Measurements from ENCODE around the gene EEF2K. TPM values are rescaled to one million over a fixed set of nuclear protein-coding genes. Genes with fewer than 3 reads are reported as not detected.

EEF2K gene
- total RNA-seq, 2 donors from 2014 or later, result 23.6 to 25.1 TPM

- H3K4me3 ChIP-seq, result no peak overlapping the region
- DNase-seq, result no peak
- H3K27me3 ChIP-seq, result no peaks in the 10 kb centered on the region
- peak; percentile 9 for ATAC-seq
- intact Hi-C loops (cut with DNase I), result no loop called here
- H3K36me3 ChIP-seq (replicated peaks in 1 of 2; ENCODE audit: insufficient read depth in 1 of 2, low read depth in 2 of 2), result peaks cover 0 to 6% of the 10 kb centered on the region in 2 donors
- 29 to 33% methylated on average over 6 of the region's 6 CpGs for WGBS, 2 donors
- no peaks in the 10 kb centered on the region for H3K9me3 ChIP-seq
- peaks cover 15% of the 10 kb centered on the region for H3K4me1 ChIP-seq
- H3K27ac ChIP-seq, result peak overlapping the region; percentile 50 to 78 (median 62)
- TF ChIP-seq POLR2A (IDR thresholded peaks at IDR 0.05) (no peak), CTCF (IDR thresholded peaks at IDR 0.05) (no peak)
Measured at GRCh38 chr16:22233037-22233372, 26.9 kb downstream of the EEF2K start.

- Histone ChIP-seq H3K27ac (no peak overlapping the region), H3K4me3 (no peak overlapping the region), H3K4me1 (peaks cover 15% of the 10 kb centered on the region), H3K9me3 (no peaks in the 10 kb centered on the region), H3K27me3 (no peaks in the 10 kb centered on the region), H3K36me3 (replicated peaks in 1 of 2; ENCODE audit: insufficient read depth in 1 of 2, low read depth in 2 of 2) (peaks cover 0 to 2% of the 10 kb centered on the region in 2 donors)
- ATAC-seq, result peak; percentile 25
- intact Hi-C loops (cut with DNase I), result no loop called here
- peak in 3 of 4 donors; percentile 23 to 43 (median 37) for DNase-seq
- TF ChIP-seq CTCF (IDR thresholded peaks at IDR 0.05) (no peak), POLR2A (IDR thresholded peaks at IDR 0.05) (no peak)
- 69 to 74% methylated on average over 9 of the region's 9 CpGs for WGBS, 2 donors
Measured at GRCh38 chr16:22235839-22236745, 30.0 kb downstream of the EEF2K start.

GRCh38 chr16:22239131-22239805 is 33.2 kb downstream of the EEF2K start:
- H3K4me1 ChIP-seq, result no peaks in the 10 kb centered on the region
- TF ChIP-seq CTCF (IDR thresholded peaks at IDR 0.05), result no peak
- no peak for TF ChIP-seq POLR2A (IDR thresholded peaks at IDR 0.05)

GRCh38 chr16:22240023-22240710 is 34.1 kb downstream of the EEF2K start:
- peaks cover 0 to 4% of the 10 kb centered on the region in 2 donors for H3K36me3 ChIP-seq (replicated peaks in 1 of 2; ENCODE audit: insufficient read depth in 1 of 2, low read depth in 2 of 2)
- no peak for TF ChIP-seq CTCF (IDR thresholded peaks at IDR 0.05)
- TF ChIP-seq POLR2A (IDR thresholded peaks at IDR 0.05), result no peak
- 66 to 90% methylated on average over 3 of the region's 3 CpGs for WGBS, 2 donors
- H3K4me3 ChIP-seq, result no peak overlapping the region
- DNase-seq (peak in 1 of 4 donors; percentile 27), ATAC-seq (peak; percentile 36)
- H3K27me3 ChIP-seq, result no peaks in the 10 kb centered on the region
- intact Hi-C loops (cut with DNase I), result no loop called here
- H3K27ac ChIP-seq, result peak overlapping the region in 1 of 4 donors; percentile 62
- H3K4me1 ChIP-seq, result no peaks in the 10 kb centered on the region
- no peaks in the 10 kb centered on the region for H3K9me3 ChIP-seq

More at GRCh38 chr16:22239131-22239805, 33.2 kb downstream of the EEF2K start:
- H3K27me3 ChIP-seq, result no peaks in the 10 kb centered on the region
- H3K4me3 ChIP-seq, result no peak overlapping the region
- H3K9me3 ChIP-seq, result no peaks in the 10 kb centered on the region
- no peak for DNase-seq
- H3K27ac ChIP-seq, result no peak overlapping the region
- no peak for ATAC-seq
- 86 to 91% methylated on average over 13 to 14 of the region's 14 CpGs for WGBS, 2 donors
- intact Hi-C loops (cut with DNase I), result no loop called here
- peaks cover 0 to 2% of the 10 kb centered on the region in 2 donors for H3K36me3 ChIP-seq (replicated peaks in 1 of 2; ENCODE audit: insufficient read depth in 1 of 2, low read depth in 2 of 2)

Data from body of pancreas (tissue), 4 donors.